Activated CD4-positive, alpha-beta T cell treated with anti-CD3 and anti-CD28 coated beads, Interleukin-2, amount 50 U/mL, for 48 hours (primary cell): Measurements from ENCODE around the gene SMARCB1.

Experiments used
- DNase-seq, 2 experiments: peaks; one replicate each; pipeline ENCODE4 v3.0.0-alpha.2; 2020

Gene SMARCB1

DNA sequence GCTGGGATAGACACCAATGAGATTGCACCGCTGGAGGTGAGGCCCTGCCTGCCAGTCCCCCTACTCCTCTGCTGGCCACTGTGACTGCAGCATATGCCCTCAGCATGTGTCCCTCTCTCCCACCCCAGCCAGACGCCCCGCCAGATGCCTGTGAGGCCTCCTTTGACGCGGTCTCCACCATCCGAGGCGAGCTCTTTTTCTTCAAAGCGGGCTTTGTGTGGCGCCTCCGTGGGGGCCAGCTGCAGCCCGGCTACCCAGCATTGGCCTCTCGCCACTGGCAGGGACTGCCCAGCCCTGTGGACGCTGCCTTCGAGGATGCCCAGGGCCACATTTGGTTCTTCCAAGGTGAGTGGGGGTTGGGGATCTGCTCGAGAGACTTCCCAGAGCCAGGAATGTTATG lies 5.7 kb upstream of the SMARCB1 start:
- DNase-seq: no peak

DNA sequence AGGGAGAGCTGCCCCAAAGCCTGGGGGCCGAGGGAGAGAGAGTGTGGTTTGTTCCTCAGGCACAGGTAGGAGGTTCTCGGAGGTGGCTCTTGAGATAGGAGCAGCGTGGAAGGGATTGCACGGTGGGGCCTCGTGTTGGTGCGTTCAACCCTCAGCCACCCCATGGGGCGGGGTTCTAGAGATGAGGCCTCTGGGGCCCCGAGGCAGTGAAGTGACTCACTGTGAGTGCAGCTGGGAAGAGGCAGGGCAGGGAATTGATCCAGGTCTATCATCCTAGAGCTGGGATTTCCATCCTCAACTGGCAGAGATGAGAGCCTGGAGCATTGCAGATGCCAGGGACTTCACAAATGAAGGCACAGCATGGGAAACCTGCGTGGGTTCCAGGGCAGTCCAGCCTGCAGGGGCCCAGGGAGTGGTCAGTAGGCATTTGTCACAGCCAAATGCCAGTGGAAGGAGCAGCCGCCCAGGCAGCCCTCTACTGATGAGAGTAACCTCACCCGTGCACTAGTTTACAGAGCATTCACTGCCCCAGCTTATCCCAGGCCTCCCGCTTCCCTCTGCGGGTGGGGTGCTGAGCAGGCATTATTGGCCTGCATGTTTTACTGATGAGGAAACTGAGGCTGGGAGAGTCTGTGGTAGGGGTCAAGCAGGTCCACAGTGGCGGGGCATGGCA lies 5.1 kb upstream of the SMARCB1 start:
- no peak for DNase-seq

DNA sequence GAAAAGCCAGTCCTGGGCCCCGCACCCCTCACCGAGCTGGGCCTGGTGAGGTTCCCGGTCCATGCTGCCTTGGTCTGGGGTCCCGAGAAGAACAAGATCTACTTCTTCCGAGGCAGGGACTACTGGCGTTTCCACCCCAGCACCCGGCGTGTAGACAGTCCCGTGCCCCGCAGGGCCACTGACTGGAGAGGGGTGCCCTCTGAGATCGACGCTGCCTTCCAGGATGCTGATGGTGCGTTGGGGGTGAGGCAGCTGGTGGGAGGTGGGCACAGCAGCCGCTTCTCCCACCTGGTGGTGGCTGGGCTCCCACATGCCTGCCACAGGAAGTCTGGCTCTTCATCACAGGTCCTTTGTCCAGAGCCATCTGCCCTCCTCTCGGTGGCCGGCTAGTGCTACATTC lies 4.5 kb upstream of the SMARCB1 start:
- DNase-seq: no peak

DNA sequence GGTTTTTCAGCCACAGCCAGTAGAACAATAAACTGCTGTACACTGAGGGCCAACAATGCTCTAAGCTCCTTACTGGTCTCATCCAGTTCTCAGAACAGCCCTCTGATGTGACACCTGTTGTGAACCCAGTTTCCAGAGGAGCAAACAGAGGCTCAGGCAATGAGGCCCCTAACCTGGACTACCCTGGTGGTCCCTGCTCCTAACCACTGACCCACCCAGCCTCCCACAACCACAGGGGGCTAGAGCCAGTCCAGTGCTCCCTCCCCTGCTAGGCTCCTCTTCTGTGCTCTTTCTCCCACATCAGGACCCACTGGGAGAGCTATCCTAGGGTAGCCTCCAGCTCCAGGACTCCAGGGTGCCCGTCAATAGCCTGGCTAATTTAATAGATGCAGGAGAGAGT lies 4.1 kb upstream of the SMARCB1 start:
- DNase-seq: no peak

DNA sequence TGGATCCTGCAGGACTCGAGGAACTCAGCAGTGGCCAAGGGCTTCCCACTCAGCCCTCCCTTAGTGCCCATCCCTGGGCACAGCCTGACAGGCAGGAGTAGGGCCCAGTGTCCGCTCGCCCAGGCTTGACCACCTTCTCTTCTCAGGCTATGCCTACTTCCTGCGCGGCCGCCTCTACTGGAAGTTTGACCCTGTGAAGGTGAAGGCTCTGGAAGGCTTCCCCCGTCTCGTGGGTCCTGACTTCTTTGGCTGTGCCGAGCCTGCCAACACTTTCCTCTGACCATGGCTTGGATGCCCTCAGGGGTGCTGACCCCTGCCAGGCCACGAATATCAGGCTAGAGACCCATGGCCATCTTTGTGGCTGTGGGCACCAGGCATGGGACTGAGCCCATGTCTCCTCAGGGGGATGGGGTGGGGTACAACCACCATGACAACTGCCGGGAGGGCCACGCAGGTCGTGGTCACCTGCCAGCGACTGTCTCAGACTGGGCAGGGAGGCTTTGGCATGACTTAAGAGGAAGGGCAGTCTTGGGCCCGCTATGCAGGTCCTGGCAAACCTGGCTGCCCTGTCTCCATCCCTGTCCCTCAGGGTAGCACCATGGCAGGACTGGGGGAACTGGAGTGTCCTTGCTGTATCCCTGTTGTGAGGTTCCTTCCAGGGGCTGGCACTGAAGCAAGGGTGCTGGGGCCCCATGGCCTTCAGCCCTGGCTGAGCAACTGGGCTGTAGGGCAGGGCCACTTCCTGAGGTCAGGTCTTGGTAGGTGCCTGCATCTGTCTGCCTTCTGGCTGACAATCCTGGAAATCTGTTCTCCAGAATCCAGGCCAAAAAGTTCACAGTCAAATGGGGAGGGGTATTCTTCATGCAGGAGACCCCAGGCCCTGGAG lies 3.3 kb upstream of the SMARCB1 start:
- no peak for DNase-seq

DNA sequence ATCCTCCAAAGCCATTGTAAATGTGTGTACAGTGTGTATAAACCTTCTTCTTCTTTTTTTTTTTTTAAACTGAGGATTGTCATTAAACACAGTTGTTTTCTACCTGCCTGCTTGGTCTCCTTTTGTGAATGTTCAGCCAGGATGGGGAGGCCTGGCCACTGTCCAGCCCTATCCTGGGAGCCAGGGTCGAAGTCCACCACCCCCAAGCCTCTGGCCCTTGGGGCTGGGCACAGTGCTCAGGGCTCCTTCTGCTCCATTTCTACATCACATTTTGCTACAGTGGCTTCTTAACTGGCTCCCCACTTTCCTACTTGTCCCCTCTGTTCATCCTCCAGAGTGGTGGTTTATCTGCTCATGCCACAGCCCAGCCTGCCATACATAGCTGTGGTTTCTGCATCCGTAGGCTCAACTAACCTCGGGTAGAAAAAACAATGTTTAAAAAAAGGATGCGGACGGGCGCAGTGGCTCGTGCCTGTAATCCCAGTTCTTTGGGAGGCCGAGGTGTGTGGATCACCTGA lies 2.5 kb upstream of the SMARCB1 start:
- DNase-seq: no peak

DNA sequence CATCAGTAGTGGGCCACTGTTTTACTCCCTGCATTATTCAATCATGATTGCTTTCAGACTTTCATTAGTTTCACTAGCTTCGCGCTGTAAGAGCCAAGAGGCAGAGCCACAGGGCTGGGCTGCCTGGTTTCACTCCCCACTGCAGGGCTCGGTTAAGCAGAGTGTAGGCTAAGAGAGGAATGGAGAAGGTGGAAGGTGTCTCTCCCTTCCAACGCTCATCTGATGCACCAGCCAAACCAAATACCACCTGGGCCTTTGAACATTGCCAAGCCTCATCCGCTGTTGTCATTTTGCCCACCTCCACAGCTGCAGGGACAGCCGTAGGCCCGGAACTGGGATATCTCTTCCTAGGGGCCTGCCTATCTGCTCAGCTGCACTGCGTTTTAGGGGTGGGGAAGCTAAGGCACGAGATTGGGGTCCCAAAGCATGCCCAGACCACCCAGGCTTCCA lies 480 bp upstream of the SMARCB1 start:
- no peak for DNase-seq

DNA sequence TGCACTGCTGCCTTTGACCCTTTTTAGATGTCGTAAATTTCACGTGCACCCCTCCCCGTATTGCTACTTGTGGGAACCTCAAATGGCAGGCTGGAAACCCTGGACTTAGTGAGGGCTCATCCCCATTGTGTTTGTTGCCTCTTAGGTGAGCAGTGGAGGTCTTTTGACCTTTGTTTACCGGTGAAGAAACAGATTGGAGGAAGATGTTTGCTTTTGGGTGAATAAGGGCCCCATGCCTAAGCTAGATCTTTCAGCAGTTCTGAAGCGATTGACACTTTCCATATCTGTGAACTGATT lies 782 bp downstream of the SMARCB1 start:
- no peak for DNase-seq

DNA sequence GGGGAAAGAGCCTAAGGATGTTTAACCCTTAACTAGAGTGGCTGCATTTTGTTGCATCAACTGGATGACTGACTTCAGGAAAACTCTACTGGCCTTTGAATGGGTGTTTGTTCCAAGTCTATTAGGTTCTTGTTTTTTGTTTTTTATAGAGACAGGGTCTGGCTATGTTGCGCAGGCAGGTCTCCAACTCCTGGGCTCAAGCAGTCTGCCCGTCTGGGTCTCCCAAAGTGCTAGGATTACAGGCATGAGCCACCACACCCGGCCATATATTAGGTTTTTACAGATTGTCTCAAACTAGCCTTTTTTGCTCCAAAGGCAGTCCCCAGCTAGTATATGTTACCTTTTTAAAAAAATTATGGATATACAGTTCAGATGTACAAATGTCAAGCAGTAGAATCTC lies 1.1 kb downstream of the SMARCB1 start:
- DNase-seq: no peak

DNA sequence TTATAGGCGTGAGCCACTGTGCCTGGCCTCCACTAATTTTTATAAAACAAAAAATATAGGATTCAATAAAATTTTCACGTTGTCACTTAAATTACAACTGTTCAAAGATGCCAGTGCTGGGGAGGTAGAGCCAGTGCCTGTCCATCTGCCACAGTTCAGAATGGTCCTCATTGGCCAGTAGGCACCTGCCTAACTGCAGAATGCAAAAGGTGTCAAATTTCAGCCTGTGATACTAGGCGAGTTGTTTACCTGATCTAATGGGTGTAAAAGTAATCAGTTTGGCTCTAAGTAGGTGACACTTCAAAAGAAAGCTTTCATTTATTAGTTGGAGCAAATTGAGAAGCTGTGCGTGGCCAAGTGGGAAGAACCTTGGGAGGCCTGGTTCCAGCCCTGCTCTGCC lies 2.4 kb downstream of the SMARCB1 start:
- DNase-seq: no peak

DNA sequence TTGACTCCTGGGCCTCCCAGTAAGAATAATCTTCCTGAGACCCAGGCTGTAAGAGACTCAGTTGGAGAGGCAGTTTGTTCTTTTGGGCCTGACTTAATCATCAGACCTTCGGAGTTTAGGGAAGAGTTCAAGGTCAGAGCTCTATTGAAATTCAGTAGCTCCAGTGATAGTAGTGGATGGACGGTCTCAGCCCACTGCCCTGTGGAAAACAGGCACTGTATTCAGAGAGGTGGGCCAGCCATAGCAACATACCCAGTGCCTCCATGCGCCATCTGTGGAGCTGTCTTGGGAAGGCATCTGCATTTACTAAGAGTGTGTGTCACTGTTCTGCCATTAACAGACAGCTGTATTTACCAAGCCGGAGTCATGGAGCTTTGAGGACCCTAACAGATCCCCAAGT lies 2.9 kb downstream of the SMARCB1 start:
- DNase-seq: no peak

DNA sequence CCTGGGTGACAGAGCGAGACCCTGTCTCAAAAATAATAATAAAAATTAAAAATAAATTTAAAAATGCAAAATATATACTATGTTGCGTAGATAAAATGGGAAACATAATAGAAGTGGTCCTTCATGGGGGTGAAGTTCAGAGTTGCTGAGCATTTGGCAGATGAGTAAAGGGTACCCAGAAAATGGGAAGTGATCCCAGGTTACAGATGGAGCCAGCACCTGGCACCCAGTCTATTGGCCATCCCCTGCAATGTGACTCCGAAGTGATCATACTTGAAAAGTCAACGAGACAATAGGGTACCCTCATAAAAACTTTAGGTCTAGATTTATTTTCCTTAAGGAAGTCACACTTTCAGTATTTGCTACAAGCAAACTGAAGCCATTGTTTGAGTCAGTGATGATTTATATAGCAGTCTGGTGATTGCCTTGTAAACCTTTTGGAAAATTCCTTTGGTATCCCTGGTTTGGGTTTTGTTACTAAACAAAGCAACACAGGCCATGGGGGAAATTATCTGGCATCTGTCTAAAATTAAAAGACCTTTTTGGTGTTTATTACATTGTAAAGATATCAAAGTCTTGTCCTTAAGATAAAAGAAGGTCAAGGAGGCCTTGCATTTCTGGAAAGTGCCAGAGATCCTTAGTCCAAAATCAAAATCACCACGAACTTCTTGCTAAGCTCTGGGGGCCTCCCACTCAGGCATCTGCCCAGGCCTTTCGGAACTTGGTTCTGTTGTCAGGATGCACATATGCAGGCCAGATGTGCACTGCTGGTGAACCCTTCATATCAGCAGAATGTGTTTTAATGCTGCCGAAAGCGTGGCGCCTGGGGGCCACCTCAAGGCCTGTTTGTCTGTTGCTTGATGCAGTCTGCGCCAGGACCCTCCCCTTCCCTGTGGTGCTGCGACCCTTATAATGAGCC lies 4.3 kb downstream of the SMARCB1 start:
- DNase-seq: no peak

DNA sequence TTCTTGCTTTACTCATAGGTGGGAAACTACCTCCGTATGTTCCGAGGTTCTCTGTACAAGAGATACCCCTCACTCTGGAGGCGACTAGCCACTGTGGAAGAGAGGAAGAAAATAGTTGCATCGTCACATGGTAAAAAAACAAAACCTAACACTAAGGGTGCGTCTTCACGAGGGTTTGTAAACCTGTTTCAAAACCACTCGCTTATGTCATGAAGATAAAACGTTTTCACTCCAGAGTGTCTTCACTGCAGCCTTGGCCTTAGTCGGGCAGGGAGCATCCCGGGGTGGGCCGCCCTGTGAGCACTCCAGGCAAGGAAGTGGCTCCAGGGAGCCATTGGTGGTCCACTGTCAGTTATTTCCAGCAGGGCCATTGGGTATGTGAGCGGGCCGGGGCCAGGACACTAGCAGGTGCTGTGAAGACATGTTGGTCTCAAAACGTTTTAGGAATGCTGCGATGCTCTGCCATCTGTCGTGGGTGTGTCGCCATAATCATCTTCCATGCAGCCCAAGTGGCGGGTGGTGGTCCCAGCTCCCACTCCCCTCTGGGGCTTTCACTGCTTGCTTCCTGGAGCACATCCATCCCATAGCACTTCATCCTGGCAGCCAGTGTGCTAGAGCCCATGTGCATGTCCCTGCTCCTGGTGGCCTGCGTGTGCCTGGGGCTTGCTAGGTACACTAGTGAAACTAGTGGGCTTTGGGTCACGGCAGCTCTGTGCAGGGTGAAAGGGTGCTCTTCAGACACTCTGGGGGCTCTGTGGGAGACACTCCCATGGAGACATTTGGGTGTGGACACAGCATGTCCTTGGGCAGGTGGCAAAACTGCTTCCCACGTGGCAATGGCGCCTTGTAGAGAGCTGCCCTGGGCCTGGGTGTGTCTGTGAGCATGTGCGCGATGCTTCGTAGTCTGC lies 5.2 kb downstream of the SMARCB1 start:
- no peak for DNase-seq

DNA sequence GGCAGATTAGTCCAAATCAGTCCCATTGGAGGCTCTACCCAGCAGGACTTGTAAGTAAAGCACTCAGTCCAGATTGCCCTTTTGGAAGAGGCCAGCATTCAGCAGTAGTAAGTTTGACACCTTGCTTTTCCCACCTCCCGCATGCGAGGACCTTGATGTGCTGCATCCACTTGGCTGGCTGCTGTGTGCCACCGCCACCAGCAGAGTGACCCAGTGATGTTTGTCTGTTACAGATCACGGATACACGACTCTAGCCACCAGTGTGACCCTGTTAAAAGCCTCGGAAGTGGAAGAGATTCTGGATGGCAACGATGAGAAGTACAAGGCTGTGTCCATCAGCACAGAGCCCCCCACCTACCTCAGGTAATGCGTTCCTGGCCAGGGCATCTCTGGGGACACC lies 6.6 kb downstream of the SMARCB1 start:
- no peak for DNase-seq

DNA sequence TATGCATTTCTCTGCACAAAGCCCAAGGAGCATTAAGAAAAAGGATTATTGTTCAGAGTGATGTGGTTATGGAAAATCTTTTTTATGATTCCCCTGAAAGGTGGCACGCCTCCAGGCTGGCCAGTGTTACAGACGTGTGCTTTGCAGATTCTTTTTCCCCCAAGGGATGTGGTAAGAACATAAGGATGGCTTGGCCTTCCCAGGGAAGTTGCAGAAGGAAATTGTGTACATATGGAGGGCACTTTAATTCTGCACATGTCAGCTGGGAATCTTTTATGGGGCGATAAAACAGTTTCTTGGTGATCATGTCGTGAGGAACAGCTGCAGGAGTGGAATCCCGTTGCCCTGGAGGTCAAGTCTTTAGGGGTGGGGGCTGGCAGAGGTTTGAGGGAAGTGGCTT lies 9.7 kb downstream of the SMARCB1 start:
- no peak for DNase-seq

DNA sequence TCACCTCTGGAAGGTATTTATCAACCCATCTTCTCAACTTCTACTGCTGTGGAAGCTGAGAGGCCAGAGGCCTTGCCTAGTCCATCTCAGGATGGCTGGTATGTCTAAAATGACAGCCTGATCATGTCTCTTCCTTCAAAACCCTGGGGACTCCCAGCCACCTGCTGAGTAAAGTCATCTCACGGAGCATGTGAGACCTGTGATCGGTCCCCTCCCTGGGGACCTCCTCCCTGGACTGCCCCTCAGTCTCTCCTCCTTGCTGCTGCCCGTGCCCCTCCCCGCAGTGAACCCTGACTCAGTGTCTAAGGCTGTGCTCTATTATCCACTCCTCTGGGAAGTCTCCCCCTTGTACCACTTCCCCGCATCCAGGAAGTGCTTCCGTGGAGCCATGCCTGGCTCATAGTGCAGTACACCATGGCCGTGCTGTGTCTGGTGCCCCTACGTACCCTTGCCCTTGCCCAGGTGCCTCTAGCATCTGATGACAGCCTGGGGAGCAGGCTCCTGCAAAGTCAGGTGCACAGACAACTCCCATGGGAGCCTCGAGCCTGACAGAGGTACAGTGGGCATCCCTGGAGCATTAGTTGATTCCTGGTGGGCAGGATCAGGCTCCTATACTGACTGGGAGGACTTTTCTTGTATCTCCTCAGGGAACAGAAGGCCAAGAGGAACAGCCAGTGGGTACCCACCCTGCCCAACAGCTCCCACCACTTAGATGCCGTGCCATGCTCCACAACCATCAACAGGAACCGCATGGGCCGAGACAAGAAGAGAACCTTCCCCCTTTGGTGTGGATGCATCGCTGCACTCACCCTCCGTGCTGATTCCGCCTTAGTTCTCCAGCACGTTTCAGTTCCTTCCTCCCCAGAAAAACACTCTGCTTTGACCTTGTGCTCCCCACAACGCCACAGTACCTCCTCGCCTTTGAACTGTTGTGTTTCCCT lies 13.8 kb downstream of the SMARCB1 start:
- DNase-seq: no peak

DNA sequence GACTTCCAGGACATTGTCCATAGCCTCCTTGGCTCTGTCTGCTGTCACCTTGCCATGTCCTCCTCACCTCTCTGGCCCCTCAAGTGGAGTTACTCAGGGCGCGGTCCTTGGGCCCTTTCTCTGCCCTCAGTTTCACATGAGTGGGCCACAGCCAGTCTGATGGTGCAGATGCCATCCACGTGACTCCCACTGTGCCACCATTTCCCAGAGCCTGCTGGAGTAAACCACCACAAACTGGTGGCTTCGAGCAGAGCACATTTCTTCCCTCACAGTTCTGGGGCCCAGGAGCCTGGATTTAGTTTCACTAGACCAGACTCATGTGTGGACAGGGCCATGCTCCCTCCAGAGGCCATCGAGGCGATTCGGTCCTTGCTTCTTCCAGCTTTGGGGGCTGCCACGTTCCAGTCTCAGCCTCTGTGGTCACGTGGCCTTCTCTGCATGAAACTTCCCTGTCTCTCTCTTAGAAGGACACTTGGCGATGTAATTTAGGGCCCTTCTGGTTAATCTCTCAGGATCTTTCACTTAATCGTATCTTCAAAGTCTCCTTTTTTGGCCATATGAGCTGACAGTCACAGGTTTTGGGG lies 14.6 kb downstream of the SMARCB1 start:
- DNase-seq: no peak

DNA sequence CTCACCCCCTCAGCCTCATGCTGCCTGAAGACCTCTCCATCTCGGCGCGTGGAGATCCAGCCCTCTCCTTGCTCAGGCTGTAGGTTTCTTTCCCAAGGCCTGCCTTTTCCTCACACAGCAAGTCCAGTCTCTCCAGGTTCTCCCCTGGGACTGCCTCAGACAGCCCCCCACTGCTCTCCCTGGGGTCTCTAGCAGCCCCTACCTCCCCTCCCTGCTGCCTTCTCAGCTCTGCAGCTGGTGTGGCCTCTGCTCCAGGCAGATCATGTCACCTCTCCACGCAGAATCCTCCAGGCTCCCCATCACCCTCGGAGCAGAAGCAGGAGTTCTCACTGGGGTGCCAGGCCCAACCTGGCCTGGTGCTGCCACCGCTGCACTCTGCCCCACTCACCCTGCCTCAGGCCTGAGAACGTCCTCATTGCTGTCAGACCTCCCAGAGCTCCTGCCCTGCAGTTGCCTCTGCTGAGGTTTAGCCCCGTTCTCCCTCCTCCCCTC lies 15.2 kb downstream of the SMARCB1 start:
- no peak for DNase-seq

DNA sequence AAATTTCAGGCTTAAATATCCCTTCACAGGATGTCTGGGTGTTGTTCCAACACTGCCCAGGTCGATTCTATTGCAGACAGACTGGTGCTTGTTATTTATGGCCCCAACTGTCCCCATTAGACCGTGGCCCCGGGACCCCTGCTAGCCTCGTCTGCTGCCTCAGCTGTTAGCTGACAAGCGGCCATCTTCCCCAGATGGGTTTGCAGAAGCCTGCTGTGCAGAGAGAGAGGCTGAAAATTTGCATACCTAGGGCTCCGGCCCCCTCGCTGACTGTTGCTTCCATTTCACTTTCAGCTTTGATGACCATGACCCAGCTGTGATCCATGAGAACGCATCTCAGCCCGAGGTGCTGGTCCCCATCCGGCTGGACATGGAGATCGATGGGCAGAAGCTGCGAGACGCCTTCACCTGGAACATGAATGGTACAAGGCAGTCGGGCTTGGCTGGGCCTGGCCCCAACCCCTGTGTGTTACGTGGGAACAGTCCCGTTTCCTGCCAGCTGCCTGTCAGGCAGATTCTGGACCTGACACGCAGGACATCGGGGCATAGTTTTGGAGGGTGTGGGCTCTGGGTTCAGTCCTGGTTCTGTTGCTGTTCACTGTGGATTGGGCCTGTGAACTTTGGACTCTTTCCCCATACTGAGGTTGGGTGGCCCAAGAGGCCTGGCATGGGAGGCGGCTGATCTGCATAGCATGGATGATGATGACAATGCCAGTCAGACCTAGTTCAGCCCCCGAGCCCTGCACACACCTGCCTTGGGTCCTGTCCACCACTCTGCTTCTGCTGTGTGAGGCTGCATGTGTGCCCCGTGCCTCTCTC lies 16.4 kb downstream of the SMARCB1 start:
- no peak for DNase-seq
